ENCODE results near the gene RAB3C. TPM values are rescaled to one million over a fixed set of nuclear protein-coding genes. Genes with fewer than 3 reads are reported as not detected.

The RAB3C gene
- total RNA-seq, 1 donor from 2014 or later: 3.0 TPM

DNA sequence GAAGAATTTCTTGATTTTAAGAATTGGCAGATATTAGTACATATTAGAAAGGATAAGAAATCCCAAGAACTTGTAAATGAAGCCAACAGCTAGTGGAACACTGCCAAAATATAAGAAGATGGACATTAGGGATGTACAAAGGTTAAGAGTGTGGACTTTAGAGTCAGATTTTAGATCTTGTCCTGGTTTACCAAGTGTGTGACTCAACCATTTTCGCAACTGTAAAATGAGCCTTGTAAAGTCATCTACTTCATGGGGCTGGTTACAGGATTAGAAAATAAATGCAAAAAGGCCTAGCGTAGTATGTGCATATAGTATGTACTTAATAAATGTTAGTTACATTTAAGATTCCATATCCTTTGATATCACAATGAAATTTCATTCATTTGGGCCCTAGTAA lies 260.0 kb downstream of the RAB3C start:
- no peaks in the 10 kb centered on the region for H3K36me3 ChIP-seq
- H3K4me3 ChIP-seq: no peak overlapping the region
- intact Hi-C loops (cut with DNase I): no loop called here
- no peak overlapping the region for H3K27ac ChIP-seq
- H3K27me3 ChIP-seq: no peaks in the 10 kb centered on the region
- peaks cover 8 to 20% of the 10 kb centered on the region in 2 donors for H3K9me3 ChIP-seq
- no peak for TF ChIP-seq CTCF (IDR thresholded peaks at IDR 0.05)
- no peaks in the 10 kb centered on the region for H3K4me1 ChIP-seq
- DNase-seq (ENCODE audit: low spot score in 2 of 2): no peak

GRCh38 chr5:58844395-58844794 lies 261.5 kb downstream of the RAB3C start:
- no peak for TF ChIP-seq CTCF (IDR thresholded peaks at IDR 0.05)

DNA sequence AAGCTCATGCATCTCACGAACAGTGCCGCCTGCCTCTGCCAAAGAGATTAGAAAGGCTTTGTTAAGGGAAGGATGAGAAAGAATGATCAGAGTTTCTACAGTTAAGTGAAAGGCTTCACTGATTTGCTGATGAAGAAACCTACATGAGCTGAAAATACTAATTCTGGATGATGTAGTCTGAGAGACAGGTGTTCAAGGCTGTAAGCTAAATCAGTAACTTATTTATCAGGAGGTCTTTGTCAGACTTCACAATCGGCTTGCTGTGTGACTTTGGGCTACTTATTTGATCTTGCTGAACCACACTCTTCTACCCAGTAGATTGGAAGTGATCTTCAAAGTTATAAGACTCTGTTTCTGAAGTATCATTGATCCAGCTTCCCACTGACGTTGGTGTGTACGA lies 264.2 kb downstream of the RAB3C start:
- DNase-seq (ENCODE audit: low spot score in 2 of 2): no peak
- intact Hi-C loops (cut with DNase I): no loop called here
- TF ChIP-seq CTCF (IDR thresholded peaks at IDR 0.05): no peak
- H3K36me3 ChIP-seq: no peaks in the 10 kb centered on the region
- no peaks in the 10 kb centered on the region for H3K4me1 ChIP-seq
- no peak overlapping the region for H3K27ac ChIP-seq
- H3K9me3 ChIP-seq: no peaks in the 10 kb centered on the region
- H3K27me3 ChIP-seq: no peaks in the 10 kb centered on the region
- H3K4me3 ChIP-seq: no peak overlapping the region

More at GRCh38 chr5:58844395-58844794, 261.5 kb downstream of the RAB3C start:
- H3K9me3 ChIP-seq: peaks cover 6 to 11% of the 10 kb centered on the region in 2 donors
- no peaks in the 10 kb centered on the region for H3K36me3 ChIP-seq
- DNase-seq (ENCODE audit: low spot score in 2 of 2): no peak
- H3K4me1 ChIP-seq: no peaks in the 10 kb centered on the region
- H3K27me3 ChIP-seq: no peaks in the 10 kb centered on the region
- intact Hi-C loops (cut with DNase I): no loop called here
- no peak overlapping the region for H3K4me3 ChIP-seq
- H3K27ac ChIP-seq: no peak overlapping the region

GRCh38 chr5:58849223-58849622 lies 266.3 kb downstream of the RAB3C start:
- no peak for DNase-seq (ENCODE audit: low spot score in 2 of 2)
- H3K27ac ChIP-seq: no peak overlapping the region
- no peaks in the 10 kb centered on the region for H3K4me1 ChIP-seq
- no peak overlapping the region for H3K4me3 ChIP-seq
- TF ChIP-seq CTCF (IDR thresholded peaks at IDR 0.05): no peak
- H3K36me3 ChIP-seq: no peaks in the 10 kb centered on the region
- no peaks in the 10 kb centered on the region for H3K27me3 ChIP-seq
- intact Hi-C loops (cut with DNase I): no loop called here
- no peaks in the 10 kb centered on the region for H3K9me3 ChIP-seq

GRCh38 chr5:58849921-58850667 lies 267.2 kb downstream of the RAB3C start:
- Histone ChIP-seq H3K27ac (no peak overlapping the region), H3K4me1 (no peaks in the 10 kb centered on the region), H3K27me3 (no peaks in the 10 kb centered on the region), H3K36me3 (no peaks in the 10 kb centered on the region), H3K4me3 (no peak overlapping the region), H3K9me3 (no peaks in the 10 kb centered on the region)
- DNase-seq (ENCODE audit: low spot score in 2 of 2): no peak
- intact Hi-C loops (cut with DNase I): no loop called here
- peak in 1 of 3 experiments; percentile 51 for TF ChIP-seq CTCF (IDR thresholded peaks at IDR 0.05)
